Endometrial microvascular endothelial cells (primary cell): ENCODE results near the gene SLC25A36. TPM values are rescaled to one million over a fixed set of nuclear protein-coding genes. Genes with fewer than 3 reads are reported as not detected.

Experiments
- in situ Hi-C: cut with HindIII; loops from 2 replicates; pipeline ENCODE4 v1.10.0; 2017; ENCODE audit warnings: low sequenced_read_pairs, low pct_unique_long_range_greater_than_20kb; ENCODE audit errors: inconsistent ontology term
- total RNA-seq: library from RNA; depleted of rRNA; stranded (reverse); fragments of >200 nt; gene quantifications from one replicate; pipeline ENCODE4 v1.2.3, GENCODE V29; 2015; ENCODE audit errors: inconsistent ontology term

Gene SLC25A36
- 42.9 TPM for total RNA-seq

- in situ Hi-C loops = no loop called here
These were observed at the start of gene SLC25A36 for GRCh38 chr3:140941434-140942220. SLC25A36 (plus strand) TSS chr3:140941836; CDS start chr3:140942055, 219 bp downstream.

GRCh38 chr3:140896997-140897396, 44.6 kb upstream of the SLC25A36 start:
- in situ Hi-C loops = no loop called here

- in situ Hi-C loops = no loop called here
These were observed 43.1 kb upstream of the SLC25A36 start for GRCh38 chr3:140898340-140899180.

- in situ Hi-C loops = no loop called here
These were observed 42.3 kb upstream of the SLC25A36 start for GRCh38 chr3:140899363-140899762.

GRCh38 chr3:140902791-140903190, 38.8 kb upstream of the SLC25A36 start:
- in situ Hi-C loops = no loop called here

GRCh38 chr3:140903196-140903595, 38.4 kb upstream of the SLC25A36 start:
- in situ Hi-C loops = no loop called here

GRCh38 chr3:140904521-140904920, 37.1 kb upstream of the SLC25A36 start:
- in situ Hi-C loops = no loop called here

- in situ Hi-C loops = no loop called here
These were observed 36.1 kb upstream of the SLC25A36 start for GRCh38 chr3:140905559-140905958.

GRCh38 chr3:140906785-140907184, 34.9 kb upstream of the SLC25A36 start:
- in situ Hi-C loops = no loop called here

- in situ Hi-C loops = no loop called here
These were observed 30.8 kb upstream of the SLC25A36 start for GRCh38 chr3:140910860-140911259.

GRCh38 chr3:140911822-140912221, 29.8 kb upstream of the SLC25A36 start:
- in situ Hi-C loops = no loop called here

GRCh38 chr3:140913728-140914127, 27.9 kb upstream of the SLC25A36 start:
- in situ Hi-C loops = no loop called here

GRCh38 chr3:140914384-140914945, 27.2 kb upstream of the SLC25A36 start:
- in situ Hi-C loops = no loop called here

GRCh38 chr3:140916603-140917002, 25.0 kb upstream of the SLC25A36 start:
- in situ Hi-C loops = no loop called here

GRCh38 chr3:140917772-140918171, 23.9 kb upstream of the SLC25A36 start:
- in situ Hi-C loops = no loop called here

GRCh38 chr3:140920029-140920428, 21.6 kb upstream of the SLC25A36 start:
- in situ Hi-C loops = no loop called here

- in situ Hi-C loops = no loop called here
These were observed 19.0 kb upstream of the SLC25A36 start for GRCh38 chr3:140922634-140923033.

GRCh38 chr3:140924097-140924873, 17.4 kb upstream of the SLC25A36 start:
- in situ Hi-C loops = no loop called here
